ENCODE results near the gene RIOK3. TPM values are rescaled to one million over a fixed set of nuclear protein-coding genes. Genes with fewer than 3 reads are reported as not detected.

Gene RIOK3
- total RNA-seq, 4 donors from 2014 or later: 78.7 to 111 (median 90.3) TPM

GRCh38 chr18:23416298-23416697 lies 36.8 kb upstream of the RIOK3 start:
- no peak for TF ChIP-seq CTCF (IDR thresholded peaks at IDR 0.05; ENCODE audit: low read depth)

- no peak for TF ChIP-seq CTCF (IDR thresholded peaks at IDR 0.05; ENCODE audit: low read depth)
Measured at GRCh38 chr18:23421277-23421676, 31.8 kb upstream of the RIOK3 start.

GRCh38 chr18:23422751-23423418 lies 30.2 kb upstream of the RIOK3 start:
- TF ChIP-seq CTCF (IDR thresholded peaks at IDR 0.05; ENCODE audit: low read depth): no peak

GRCh38 chr18:23424616-23425015 lies 28.5 kb upstream of the RIOK3 start:
- no peak for TF ChIP-seq CTCF (IDR thresholded peaks at IDR 0.05; ENCODE audit: low read depth)

- TF ChIP-seq CTCF (IDR thresholded peaks at IDR 0.05; ENCODE audit: low read depth): no peak
Measured at GRCh38 chr18:23428821-23429220, 24.3 kb upstream of the RIOK3 start.

GRCh38 chr18:23433360-23433759 lies 19.7 kb upstream of the RIOK3 start:
- no peak for TF ChIP-seq CTCF (IDR thresholded peaks at IDR 0.05; ENCODE audit: low read depth)

- TF ChIP-seq CTCF (IDR thresholded peaks at IDR 0.05; ENCODE audit: low read depth): no peak
Measured at GRCh38 chr18:23437357-23438045, 15.6 kb upstream of the RIOK3 start.

All from subcutaneous adipose tissue (tissue), 4 donors.